ENCODE data around the gene C2CD2L. TPM values are rescaled to one million over a fixed set of nuclear protein-coding genes. Genes with fewer than 3 reads are reported as not detected.
"Not testable (repeated sequence)": the region's sequence is repeated elsewhere in the genome, so short reads cannot be mapped to it uniquely, and the experiment has no call there.

The C2CD2L gene
- 1 to 10 TPM; 6.4 to 9.4 (median 7.1) TPM for polyA plus RNA-seq (ENCODE audit: insufficient read length in 10 of 10)
- long read RNA-seq, donor 1: 0 reads
- long read RNA-seq, donor 2, partial matches to known transcripts: 0 of 1 reads
- long read RNA-seq, donor 2, other reads (novel, unspliced or antisense): 0 of 1 reads
- long read RNA-seq, donor 3: 0 reads
- long read RNA-seq, donor 4: 0 reads
- long read RNA-seq, donor 5: 0 reads
- long read RNA-seq, donor 6: 0 reads
- long read RNA-seq, donor 7, partial matches to known transcripts: 0 of 1 reads
- long read RNA-seq, donor 7, other reads (novel, unspliced or antisense): 0 of 1 reads
- long read RNA-seq, donor 8: 0 reads
- long read RNA-seq, donor 9: 0 reads

GRCh38 chr11:119106564-119107537 is at the start of gene C2CD2L:
Gene C2CD2L (plus strand): TSS chr11:119107344. CDS start chr11:119107742, 398 bp downstream.
- DNase-seq: peak; percentile 91 to 94 (median 93)

- not testable (repeated sequence) for DNase-seq
Measured at GRCh38 chr11:119059128-119059527, 48.0 kb upstream of the C2CD2L start.

DNA sequence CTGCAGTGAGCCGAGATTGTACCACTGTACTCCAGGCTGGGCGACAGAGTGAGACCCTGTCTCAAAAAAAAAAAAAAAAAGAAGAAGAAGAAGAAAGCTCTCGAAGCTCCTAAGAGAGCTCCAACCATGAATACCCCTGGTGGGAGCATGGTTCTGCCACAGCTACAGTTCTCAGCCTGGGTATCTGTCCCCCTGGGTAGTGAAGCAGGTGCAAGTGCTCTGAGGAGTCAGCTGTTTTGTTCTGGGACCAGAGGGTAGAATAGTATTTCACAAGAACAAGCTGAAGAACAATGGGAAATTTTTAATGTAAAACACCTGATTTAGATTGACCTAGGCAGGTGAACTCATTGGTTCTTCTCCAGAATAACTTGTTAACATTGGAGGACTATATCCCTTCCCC is 45.9 kb upstream of the C2CD2L start:
- no peak for DNase-seq

DNA sequence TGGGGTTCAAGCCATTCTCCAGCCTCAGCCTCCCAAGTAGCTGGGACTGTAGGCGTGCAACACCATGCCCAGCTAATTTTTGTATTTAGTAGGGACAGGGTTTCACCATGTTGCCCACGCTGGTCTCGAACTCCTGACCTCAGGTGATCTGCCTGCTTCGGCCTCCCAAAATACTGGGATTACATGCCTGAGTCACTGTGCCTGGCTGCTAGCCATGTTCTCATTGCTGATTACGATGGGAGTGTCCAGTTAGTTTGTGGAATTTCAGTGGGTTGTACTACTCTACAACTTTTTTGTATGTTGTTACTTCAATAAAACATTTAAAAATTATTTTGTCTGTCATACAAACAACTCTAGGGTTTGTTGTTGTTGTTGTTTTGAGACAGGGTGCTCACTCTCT is 44.4 kb upstream of the C2CD2L start:
- no peak for DNase-seq

- DNase-seq: peak in 1 of 3 donors; percentile 33
Measured at GRCh38 chr11:119065369-119065768, 41.8 kb upstream of the C2CD2L start.

GRCh38 chr11:119067371-119068222 is 39.5 kb upstream of the C2CD2L start, which contains the start of gene VPS11:
Gene VPS11 (plus strand): TSS chr11:119067818. CDS start chr11:119067824, 6 bp downstream.
- peak; percentile 96 to 98 (median 96) for DNase-seq

GRCh38 chr11:119077839-119078238 is 29.3 kb upstream of the C2CD2L start:
- DNase-seq: no peak

DNA sequence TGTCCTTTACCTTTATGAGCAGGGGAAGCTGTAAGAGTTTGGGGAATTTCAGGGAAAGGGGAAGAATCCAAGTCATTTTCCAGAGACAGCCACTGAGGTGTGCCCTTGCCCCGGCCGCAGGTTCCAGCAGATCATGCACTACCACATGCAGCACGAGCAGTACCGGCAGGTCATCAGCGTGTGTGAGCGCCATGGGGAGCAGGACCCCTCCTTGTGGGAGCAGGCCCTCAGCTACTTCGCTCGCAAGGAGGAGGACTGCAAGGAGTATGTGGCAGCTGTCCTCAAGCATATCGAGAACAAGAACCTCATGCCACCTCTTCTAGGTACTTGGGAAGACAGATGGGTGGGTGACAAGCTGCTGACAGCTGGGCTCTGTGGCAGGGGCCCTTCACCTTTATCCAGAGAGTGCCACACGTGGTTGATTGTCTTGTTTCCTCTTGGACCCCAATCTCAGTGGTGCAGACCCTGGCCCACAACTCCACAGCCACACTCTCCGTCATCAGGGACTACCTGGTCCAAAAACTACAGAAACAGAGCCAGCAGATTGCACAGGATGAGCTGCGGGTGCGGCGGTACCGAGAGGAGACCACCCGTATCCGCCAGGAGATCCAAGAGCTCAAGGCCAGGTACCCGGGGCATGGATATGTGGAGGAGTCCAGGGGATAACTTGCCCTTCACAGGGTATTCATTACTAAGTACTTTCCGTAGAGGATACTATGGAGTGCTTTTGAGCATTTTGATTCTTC is 28.3 kb upstream of the C2CD2L start:
- DNase-seq: no peak

GRCh38 chr11:119081682-119082260 is 25.4 kb upstream of the C2CD2L start:
- DNase-seq: no peak

GRCh38 chr11:119084663-119085436 is 22.3 kb upstream of the C2CD2L start, which contains the start of gene HMBS:
Gene HMBS (plus strand): TSS chr11:119084881. CDS start chr11:119085034, 153 bp downstream.
- peak; percentile 95 to 100 (median 98) for DNase-seq

DNA sequence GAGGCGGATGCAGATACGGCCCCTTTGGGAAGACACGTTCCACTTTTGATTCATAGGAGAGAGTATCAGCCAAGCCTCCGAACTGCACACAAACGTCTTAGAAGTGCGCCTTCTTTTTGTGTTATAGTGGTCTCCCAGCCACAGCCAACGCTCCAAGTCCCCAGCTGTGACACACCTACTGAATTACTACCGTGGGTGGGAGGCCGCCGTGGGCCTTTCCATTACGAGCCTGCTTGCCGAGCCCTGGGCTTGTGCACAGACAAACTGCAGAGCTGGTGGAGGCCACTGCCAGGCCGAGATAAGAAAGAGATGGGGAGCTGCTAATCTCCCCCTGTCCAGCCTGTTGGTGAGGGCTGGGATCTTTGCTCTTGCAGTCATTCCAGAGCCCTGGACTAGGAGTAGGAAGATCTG is 21.7 kb upstream of the C2CD2L start:
- no peak for DNase-seq

DNA sequence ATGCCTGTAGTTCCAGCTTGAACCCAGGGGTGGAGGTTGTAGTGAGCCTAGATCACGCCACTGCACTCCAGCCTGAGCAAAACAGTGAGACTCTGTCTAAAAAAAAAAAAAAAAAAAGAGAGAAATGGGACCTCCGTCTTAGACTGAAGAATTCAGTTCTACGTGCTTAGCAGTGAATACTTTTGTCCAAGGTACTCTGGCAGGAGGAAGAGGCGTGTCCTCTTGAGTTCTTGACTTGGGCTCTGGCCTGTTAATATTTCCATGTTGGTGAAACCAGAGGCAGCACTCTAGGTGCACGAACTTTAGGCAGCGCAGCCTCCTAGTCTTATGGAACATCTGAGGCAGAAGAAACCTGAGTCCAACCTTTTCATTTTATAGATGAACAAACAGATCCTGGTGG is 20.0 kb upstream of the C2CD2L start:
- no peak for DNase-seq

DNA sequence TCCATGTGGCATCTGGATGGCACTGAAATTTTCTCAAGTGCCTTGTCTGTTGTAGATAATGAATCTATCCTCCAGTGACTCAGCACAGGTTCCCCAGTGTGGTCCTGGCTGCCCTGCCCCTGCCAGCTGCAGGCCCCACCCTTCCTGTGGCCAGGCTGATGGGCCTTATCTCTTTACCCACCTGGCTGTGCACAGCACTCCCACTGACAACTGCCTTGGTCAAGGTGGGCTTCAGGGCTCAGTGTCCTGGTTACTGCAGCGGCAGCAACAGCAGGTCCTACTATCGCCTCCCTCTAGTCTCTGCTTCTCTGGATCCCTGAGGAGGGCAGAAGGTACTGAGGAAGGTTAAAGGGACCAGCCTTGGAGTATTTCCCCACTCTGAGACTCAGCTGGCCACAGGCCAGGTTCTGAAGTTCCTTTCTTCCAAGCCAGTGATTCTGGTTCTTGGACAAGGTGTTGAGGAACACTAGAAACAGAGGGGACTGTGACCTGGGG is 19.4 kb upstream of the C2CD2L start:
- DNase-seq: no peak

DNA sequence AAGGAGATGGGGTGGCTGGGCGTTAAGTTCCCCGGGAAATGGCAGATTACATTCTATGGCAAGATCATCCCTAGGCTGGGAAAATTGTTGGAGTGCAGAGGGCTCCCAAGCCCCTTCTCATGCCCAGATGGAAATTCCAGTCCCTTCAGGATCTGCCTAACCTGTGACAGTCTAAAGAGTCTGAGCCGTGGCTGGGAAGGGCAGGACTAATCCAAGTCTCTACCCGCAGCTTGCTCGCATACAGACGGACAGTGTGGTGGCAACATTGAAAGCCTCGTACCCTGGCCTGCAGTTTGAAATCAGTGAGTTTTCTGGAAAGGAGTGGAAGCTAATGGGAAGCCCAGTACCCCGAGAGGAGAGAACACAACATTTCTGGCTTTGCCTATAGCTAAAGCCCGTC is 18.7 kb upstream of the C2CD2L start:
- no peak for DNase-seq

GRCh38 chr11:119089319-119089718 is 17.8 kb upstream of the C2CD2L start:
- DNase-seq: no peak

DNA sequence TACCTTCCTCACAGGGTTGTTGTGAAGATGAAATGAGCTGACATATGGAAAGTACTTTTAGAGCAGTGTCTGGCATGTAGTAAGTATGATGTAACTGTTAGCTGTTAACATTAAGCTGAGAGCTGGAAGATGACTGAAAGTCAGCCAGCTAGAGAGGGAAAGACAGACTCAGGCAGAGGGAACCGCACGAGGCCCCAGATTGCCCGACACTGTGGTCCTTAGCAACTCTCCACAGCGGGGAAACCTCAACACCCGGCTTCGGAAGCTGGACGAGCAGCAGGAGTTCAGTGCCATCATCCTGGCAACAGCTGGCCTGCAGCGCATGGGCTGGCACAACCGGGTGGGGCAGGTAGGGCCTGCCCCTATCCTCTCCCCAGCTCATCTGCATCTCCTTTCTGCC is 16.0 kb upstream of the C2CD2L start:
- DNase-seq: peak in 1 of 3 donors; percentile 65

DNA sequence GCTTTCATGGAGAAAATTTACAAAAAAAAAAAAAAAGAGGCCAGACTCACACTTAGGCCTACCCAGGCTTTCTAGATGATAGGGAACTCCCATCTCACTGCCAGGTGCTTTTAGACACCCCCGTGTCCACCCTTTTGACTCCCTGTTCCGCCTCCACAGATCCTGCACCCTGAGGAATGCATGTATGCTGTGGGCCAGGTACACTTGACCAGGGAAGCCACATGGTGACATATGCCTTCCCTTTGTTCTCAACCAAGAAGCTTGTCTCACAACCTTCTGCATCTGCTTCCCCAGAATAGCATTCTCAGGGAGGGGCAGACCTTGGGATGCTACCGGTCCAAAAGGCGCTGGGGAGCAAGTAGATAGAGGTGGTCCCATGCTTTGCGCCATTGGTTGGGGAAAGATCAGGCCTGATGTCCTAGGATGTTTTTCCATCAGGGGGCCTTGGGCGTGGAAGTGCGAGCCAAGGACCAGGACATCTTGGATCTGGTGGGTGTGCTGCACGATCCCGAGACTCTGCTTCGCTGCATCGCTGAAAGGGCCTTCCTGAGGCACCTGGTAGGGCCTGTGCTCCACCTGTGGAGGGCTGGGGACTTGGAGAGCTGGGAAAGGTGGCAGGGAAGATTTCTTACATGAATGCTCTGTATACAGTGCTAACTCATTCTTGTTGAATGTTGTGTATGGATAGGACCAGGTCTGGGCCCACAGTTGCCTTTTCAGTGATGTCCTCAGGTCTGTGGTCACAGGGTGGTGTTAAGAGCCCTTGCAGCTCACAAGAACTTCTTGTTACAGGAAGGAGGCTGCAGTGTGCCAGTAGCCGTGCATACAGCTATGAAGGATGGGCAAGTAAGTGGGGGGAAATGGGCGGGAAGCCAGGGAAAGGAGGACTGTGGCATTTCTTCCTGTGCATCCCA is 14.9 kb upstream of the C2CD2L start:
- no peak for DNase-seq
